ENCODE results near the gene NUMA1.

The NUMA1 gene

DNA sequence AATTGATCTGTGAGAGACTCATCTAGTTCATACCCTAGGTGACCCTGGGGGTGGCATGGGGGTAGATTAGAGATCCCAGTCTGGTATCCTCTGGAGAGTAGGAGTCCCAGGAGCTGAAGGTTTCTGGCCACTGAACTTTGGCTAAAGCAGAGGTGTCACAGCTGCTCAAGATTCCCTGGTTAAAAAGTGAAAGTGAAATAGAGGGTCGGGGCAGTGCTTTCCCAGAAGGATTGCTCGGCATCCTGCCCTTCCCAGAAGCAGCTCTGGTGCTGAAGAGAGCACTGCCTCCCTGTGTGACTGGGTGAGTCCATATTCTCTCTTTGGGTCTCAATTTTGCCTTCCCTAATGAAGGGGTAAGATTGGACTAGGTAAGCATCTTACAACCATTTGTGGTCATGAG, 81.0 kb downstream of the NUMA1 start:
- no peak for DNase-seq

DNA sequence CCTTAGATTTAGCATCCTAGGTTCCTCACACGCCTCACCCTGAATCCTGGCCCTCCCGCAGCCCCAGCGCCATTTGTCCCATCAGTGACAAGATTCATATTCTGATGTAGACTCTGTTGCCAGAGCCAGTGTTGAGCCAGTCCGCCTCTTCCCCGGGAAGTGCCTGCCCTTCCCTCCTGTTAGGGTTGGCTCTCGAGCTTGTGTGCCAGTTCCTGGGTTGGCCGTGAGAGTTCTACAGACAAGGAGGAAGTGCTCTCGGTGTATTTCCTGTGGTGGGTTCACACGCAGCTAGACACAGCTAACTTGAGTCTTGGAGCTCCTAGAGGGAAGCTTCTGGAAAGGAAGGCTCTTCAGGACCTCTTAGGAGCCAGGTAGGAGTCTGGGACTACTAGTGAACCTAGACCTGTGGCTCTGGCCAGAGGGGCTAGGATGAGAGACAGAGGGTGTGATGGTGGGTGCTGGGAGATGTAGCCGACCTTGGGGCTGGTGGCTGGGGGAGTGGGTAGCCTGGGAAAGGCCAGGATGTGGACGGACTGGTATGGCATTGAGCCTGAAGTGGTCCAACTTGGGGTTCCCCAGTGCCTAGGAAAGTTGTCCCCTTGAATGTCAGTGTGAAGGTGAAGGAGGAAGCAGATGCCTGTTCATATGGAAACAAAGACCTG, 81.6 kb downstream of the NUMA1 start, which contains the start of gene IL18BP:
IL18BP (plus strand) TSS at position 261 of the 662 bp plus-strand sequence. CDS start 1,076 bp downstream, outside the sequence.
- peak in 1 of 2 donors; percentile 67 for DNase-seq

DNA sequence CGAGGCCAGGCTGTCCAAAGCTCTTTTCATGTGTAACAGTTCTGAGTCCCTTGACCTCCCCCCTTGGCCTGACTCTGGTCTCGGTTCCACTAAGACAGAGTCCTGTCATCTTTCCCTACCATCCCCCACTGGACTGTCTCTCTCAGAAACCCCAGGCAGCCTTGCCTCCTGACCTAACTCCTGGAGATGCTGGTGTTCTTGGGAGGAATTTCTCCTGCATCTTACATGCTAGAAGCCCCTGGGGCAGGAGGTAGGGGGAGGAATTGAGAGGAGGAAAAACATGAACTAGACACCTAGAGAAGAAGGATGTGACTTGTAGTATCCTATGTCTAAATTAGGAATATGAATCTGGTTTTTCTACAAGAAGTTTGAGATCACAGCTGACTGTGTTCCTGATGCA, 82.3 kb downstream of the NUMA1 start:
- DNase-seq: no peak

DNA sequence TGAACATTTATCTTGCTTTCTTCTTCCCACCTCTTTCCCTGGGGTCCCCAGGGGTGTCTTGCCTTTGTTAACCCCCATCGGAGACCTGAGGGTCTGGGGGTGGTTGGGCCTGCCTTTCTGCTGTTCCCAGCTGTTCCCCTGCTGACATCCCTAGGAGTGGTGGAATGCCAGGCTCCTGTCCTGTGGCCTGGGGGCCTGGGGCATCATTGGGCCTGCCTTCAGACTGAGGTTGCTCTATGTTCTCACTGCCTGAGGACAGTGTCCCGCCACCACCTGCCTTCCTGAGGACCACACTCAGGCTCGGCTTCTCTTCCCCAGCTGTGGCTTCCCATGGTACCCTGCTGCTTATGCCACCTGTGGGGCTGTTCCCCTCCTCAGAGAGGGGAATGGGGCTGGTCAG, 82.7 kb downstream of the NUMA1 start:
- no peak for DNase-seq

DNA sequence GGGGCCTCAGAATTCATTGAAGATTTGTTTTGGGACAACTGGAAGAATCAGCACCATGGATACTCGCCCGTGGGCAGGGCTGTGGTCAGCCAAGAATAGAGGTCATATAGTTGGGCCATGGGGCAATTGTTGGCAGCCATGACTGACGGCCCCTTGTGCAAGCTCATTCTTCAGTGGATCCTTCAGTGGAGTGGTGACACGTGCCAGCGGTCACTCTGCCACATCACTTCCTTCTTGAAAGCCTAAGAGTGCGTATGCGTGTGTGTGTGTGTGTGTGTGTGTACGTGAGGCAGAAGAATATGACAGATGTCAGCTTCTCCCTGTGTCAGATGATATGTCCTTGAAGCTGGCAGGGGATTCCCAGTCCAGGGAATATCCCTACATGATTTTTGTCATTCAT, 83.4 kb downstream of the NUMA1 start:
- DNase-seq: peak in 1 of 2 donors; percentile 17

DNA sequence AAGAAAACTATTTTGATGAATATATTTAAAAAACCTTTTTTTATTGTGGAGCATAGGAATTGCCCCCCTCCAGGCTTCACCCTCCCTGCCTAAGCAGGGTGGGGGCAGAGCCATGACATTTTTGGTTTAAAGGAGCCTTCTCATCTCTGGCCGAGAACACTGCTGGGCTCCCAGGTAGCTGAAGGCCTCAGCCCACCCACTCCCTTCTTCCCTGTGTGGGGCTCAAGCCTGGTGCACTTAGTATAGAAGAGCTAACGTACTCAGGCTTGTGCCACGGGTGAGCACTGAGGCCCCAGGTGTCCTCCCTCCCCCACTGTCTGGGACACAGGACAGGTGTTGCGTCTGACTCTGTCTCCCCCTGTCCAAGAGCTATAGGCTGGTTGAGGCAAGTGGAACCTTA, 83.8 kb downstream of the NUMA1 start:
- DNase-seq: no peak

DNA sequence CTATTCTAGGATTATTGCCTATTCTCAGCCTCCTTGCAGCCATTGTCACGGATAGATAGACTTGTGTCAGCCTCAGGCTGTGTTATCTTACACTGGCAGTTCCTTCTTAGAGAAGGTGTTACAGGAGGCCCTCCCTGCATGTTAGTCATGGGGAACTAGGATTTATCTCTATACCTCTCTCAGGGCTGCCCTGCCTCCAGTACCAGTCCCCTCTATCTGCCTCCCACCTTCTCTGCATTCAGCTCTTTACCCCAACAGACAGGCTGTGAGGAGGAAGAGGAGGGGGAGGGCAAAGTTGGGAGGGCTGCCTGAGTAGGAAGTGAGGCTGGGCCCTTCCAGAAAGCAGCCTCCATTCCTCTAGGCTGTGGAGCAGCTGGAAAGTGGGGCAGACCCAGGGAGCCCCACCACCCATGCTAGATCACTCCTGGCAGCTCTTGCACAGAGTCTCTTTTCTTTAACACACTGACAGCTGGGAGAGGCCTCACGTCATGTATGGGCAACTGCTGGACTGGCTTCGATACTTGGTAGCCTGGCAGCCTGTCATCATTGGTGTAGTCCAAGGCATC, 84.5 kb downstream of the NUMA1 start:
- DNase-seq: no peak

DNA sequence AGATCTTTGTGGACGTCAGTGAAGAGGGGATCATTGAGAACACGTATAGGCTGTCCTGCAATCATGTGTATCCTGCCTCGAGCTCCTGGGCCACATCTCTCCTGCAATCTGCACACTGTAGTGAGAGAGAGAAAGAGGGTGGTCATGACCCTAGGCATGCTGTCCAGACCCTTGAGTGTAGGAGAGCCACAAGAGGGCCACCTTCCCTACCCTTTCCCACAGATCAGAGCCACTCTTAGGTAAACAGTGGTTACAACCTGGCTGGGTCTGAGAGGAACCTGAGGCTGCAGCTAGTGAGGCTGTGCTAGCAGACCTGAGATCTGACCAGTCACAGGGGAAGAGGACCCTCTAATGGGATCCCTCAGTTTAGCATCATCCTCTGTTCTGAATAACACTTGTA, 85.6 kb downstream of the NUMA1 start:
- DNase-seq: no peak

DNA sequence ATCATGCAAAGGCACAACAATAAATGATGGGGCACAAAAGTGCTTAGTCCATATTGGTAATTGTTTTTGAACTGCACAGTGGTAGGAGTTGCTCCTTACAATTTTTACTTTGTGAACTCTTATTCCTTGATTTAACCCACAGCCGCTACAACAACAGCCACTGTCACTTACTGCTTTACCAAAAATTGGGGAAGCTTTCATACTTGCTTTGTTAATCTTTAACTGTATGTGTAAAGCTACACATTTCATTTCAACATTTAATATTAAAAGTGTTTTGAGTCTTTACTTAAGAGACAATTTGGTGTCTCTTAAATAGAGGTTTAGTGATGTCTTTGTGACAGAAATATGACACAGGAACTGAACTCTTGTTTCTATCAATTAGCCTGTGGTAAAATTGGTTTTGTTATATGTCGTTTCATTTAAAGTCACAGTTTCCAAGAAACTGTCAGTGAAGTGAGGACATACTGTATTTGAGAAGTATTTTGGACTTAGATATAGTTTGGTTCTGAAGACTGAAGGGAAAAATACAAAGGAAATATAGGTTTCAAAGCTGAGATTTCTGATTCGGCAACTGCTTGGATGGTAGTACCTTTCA, 88.1 kb downstream of the NUMA1 start:
- no peak for DNase-seq

DNA sequence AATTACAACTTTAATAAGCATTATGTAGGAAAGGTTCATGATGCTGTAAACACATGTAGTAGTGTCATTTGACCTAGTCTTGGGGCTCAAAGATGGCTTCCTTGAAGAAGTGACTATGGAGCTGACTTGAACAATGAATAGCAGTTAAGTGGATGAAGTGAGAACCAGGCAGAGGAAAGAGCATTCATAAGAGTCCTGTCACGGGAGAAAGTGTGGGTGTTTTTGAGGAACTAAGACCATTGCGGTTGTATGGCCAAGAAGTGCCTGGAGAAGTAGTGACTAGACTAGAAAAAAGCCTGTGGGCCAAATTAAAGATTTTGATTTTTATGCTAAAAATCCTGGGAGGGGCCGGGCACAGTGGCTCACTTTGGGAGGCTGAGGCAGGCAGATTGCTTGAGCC, 88.8 kb downstream of the NUMA1 start:
- peak in 1 of 2 donors; percentile 83 for DNase-seq

DNA sequence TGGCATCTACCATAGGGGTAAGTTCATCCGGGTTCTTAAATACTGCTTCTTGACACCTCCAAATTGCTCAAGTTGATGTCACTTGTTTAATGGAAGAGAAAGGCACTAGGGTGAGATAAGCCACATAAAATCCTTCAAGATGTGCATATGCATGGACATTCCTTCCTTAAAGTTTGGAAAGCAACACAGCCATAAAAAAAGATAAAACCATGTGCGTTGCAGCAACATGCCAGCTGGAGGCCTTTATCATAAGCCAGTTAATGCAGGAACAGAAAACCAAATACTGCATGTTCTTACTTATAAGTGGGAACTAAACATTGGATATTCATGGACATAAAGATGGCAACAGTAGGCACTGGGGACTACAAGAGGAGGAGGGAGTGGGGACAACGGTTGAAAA, 89.6 kb downstream of the NUMA1 start:
- no peak for DNase-seq

DNA sequence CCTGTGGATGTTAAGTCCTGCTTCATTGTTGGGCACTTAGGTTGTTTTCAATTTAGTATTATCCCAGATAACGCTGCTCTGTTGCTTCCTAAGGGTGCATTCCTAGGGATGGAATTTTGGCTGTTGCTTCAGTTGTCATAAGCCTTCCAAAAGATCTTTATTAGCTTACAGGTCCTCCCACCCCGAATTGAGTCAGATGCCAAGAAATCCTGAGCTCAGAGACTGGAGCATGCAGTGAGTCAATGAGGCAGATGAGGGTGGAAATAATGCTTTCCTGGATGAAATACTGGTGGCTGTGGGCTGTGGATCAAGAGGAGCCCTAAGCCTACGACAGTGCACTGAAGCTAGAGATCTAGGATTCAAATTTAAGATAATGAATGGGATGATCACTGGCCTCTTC, 92.3 kb downstream of the NUMA1 start:
- DNase-seq: no peak

DNA sequence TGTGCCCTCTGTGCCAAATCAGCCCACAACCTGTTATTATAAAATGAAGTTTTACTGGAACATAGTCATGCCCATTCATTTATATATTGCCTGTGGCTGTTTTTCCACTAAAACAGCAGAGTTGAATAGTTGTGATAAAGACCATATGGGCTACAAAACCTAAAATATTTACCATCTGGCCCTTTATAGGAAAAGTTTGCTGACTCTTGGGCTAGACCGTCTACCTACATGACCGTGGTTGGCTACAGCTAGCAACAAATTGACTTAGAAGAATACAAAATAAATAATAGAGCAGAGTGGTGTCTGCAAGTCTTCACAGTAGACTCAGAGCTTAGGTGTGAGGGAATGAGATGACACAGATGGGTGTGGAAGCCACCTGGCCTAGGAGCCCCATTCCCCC, 92.8 kb downstream of the NUMA1 start:
- DNase-seq: no peak

DNA sequence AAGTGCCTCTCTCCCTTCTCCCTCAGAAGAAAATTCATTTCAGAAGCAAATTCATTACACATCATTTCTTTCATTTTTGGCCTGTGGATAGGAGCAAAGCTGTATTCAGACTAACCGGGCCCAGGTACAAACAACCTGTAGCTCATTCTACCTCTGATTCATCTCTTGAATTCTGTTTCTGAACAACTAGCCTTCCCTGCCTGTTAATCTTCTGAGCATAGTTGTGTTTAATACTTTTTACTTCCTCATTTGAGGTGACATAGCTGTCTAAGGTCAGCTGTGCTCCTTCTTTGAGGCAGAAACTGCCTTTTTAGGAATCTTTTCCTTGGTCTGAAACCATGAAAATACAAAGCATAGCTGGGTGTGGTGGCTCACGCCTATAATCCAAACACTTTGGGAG, 94.2 kb downstream of the NUMA1 start:
- peak in 1 of 2 donors; percentile 25 for DNase-seq

DNA sequence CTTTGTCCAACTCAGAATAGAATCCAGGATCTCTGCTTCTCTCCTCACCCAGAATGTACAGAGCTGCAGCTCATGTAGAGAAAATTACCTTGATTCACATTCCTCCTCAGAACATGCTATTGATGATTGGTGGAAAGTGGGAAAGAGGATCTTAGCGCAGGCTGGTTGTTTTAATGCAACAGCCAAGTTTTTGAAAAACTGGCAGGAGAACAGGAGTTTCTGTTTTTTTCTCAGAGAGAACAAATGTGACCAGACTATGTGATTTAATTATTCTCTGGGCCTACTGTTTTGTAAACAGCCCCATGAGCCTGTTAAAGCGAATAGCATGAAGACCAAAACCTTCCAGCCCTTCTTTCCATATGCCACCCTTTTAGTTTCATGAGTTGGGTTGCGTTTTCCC, 100.7 kb downstream of the NUMA1 start:
- DNase-seq: no peak

DNA sequence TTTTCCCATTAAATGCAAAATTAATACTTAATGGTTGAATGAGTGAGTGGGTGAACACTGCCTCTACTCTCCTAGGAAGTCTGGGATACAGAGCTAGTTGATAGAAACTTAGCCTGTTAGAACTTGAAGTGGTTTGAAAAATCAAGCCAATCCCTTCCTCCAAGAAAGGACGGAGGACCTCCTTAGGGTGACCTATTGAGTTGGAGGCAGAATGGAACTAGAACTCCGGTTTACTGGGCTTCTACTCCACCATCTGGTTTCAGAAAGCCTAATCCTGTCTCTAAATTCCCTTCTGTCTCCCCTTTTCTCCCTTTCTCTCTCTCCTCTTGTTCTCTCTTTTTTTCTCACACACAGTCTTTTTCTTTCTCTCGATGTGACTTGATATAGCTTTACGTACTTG, 101.2 kb downstream of the NUMA1 start:
- no peak for DNase-seq

DNA sequence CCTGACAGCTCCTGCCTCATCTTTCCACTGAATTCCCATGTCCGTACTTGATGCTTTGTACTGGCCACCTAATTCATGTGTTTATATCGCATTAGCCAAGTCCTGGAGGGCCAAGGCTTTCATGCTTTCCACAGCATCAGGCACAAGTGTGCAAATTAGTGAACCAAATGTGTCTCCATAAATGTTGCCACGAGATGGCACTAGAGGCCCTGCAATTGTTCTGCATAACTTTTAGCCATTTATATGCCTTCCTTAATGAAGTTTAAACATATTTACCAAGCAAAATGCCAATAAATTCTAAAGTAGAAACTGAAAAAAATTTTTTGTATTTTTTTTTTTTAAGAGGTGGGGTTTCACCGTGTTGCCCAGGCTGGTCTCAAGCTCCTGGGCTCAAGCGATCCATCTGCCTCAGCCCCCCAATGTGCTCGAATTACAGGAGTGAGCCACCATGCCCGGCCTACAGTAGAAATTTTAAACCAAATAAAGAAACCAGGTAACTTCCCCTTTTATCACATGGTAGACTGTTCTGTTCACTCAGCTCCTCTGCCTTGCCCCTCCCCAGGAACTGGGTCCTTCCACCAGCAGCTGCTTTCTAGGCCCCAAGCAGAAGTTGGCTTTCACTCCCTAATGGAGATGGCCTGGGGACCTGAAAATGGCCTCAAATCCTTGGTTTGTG, 102.5 kb downstream of the NUMA1 start:
- peak in 1 of 2 donors; percentile 62 for DNase-seq

DNA sequence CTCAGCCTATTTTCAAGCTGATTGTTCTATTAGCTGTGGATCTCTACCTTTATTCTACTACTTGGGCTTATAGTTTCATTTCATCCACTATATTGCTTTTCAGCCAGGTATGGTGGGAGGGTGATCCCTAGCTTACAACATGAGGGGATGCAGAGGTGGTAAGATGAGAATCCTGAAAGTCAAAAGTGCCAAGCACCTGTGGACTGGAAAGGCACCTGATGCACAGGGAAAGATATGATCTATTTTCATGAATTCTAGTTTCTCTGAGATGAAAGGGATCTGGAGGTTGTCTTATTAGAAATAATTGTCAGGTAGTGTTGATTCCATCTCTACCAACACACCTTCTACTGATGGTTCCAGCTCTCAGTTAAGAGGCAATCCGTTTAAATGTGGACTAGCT, 103.3 kb downstream of the NUMA1 start:
- DNase-seq: no peak

DNA sequence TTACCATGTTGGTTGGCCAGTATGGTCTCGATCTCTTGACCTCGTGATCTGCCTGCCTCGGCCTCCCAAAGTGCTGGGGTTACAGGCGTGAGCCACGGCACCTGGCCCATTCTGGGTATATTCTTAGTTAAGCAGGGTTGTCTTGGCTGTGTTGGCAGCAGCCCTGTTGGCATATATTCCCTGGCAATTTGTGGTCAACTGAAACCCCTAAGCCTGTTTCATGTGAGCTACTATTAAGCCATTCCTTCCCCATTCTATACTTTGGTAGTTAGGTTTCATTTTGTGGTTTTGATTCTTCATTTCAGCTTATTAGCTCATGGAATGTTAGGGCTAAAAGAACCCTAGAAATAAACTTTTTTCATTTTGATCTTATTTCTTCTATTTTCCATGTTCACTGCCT, 103.8 kb downstream of the NUMA1 start:
- no peak for DNase-seq

DNA sequence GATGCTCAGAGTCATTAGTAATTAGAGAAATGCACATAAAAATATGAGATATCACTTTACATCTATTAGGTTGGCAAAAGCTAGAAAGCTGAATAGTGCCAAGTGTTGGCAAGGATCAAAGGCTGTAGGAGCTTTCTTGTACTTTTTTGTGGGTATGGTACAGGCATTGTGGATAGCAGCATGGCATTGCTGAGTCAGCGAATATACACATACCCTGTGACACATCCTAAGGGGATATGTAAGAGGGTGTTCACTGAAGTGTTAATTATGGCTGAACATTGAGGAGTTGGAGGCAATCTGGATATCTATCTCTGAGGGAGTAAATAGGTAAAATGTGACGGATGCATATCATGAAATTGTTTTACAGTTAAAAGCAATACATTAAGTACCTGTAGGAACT, 108.7 kb downstream of the NUMA1 start:
- DNase-seq: no peak

DNA sequence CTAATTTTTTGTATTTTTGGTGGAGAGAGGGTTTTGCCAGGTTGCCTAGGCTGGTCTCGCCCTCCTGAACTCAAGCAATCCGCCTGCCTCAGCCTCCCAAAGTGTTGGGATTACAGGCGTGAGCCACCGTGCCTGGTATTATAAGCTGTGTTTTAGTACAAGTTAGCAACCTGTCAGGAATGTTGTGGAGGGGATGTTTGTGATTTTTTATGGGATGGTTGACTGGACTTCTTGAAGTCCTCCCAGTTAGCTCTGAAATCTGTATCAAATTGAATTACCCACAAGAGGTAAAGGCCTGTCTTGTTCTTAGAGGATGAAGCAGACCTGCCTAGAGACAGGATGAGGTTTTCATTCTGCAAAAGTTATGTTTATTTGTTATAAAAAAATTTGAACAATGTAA, 115.7 kb downstream of the NUMA1 start:
- DNase-seq: no peak

DNA sequence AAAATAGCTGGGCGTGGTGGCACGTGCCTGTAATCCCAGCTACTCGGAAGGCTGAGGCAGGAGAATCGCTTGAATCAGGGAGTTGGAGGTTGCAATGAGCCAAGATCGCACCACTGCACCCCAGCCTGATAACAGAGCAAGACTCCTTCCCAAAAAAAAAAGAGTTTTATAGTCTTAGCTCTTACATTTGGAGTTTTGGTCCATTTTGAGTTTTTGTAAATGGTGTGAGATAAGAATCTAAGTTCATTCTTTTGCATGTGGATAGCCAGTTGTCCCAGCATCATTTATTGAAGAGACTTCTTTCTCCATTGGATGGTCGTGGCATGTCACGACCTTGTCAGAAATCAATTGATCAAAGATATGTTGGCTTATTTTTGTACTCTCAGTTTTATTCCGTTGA, 116.9 kb downstream of the NUMA1 start:
- DNase-seq: no peak

DNA sequence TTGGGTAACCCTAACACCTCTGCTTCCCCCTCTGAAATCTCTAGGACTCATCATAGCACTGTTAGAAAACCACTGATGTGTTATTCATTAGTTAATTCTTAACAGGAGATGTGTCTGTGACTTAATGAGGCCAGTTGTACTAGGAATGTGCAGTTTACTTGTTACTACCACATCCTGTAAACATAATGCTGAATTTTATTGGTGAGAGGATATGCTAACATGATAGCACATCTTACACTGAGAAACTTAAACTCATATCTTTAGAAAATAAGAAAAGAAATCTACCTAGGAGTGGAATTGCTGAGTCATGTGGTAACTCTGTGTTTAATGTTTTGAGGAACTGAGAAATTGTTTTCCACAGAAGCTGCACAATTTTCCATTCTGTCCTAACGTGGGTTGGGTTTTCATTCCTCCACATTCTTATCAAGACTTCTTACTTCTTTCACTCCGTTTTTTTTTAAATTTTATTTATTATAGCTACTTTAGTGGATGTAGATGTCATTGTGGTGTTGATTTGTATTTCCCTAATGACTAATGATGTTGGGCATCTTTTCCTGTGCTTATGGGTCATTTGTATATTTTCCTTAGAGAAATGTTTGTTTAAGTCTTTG, 117.8 kb downstream of the NUMA1 start:
- peak in 1 of 2 donors; percentile 44 for DNase-seq
